ENCODE data around the gene KATNAL2. TPM values are rescaled to one million over a fixed set of nuclear protein-coding genes. Genes with fewer than 3 reads are reported as not detected.

Gene KATNAL2
- total RNA-seq, 4 donors from 2014 or later: 4.4 to 5.2 (median 5.0) TPM

GRCh38 chr18:46909497-46909896 is 7.9 kb upstream of the KATNAL2 start:
- Histone ChIP-seq H3K27ac (no peak overlapping the region), H3K36me3 (no peaks in the 10 kb centered on the region), H3K9me3 (peaks cover 0 to 5% of the 10 kb centered on the region in 2 donors), H3K27me3 (no peaks in the 10 kb centered on the region), H3K4me1 (no peaks in the 10 kb centered on the region), H3K4me3 (no peak overlapping the region)
- WGBS, 2 donors (ENCODE audit: low coverage in 1 of 2): 95 to 96% methylated on average over 3 of the region's 3 CpGs
- DNase-seq: no peak
- TF ChIP-seq EP300 (IDR thresholded peaks at IDR 0.05; ENCODE audit: low read depth): no peak
- no peak for TF ChIP-seq POLR2A (IDR thresholded peaks at IDR 0.05)
- TF ChIP-seq POLR2AphosphoS5 (IDR thresholded peaks at IDR 0.05): no peak
- TF ChIP-seq CTCF (IDR thresholded peaks at IDR 0.05): no peak
- in situ Hi-C loops (cut with MboI; ENCODE audit: low pct_ligation_motif_present in 1 of 4, low pct_unique_long_range_greater_than_20kb in 1 of 4, low sequenced_read_pairs in 3 of 4): no loop called here
- intact Hi-C loops (cut with DNase I; ENCODE audit: low total_unique reads): no loop called here

- no peak for DNase-seq
- Histone ChIP-seq H3K36me3 (no peaks in the 10 kb centered on the region), H3K27me3 (no peaks in the 10 kb centered on the region), H3K4me1 (peaks cover 0 to 9% (median 7%) of the 10 kb centered on the region in 4 donors), H3K4me3 (no peak overlapping the region), H3K9me3 (no peaks in the 10 kb centered on the region), H3K27ac (no peak overlapping the region)
- intact Hi-C loops (cut with DNase I; ENCODE audit: low total_unique reads): loop anchor here (10.0 kb wide), 1 partner anchor 1084 kb away; no protein-coding TSS in a partner anchor
- TF ChIP-seq CTCF (IDR thresholded peaks at IDR 0.05): no peak
- TF ChIP-seq POLR2A (IDR thresholded peaks at IDR 0.05): no peak
- TF ChIP-seq POLR2AphosphoS5 (IDR thresholded peaks at IDR 0.05): no peak
- TF ChIP-seq EP300 (IDR thresholded peaks at IDR 0.05; ENCODE audit: low read depth): no peak
- WGBS, 2 donors (ENCODE audit: low coverage in 1 of 2): 83 to 99% methylated on average over 3 of the region's 3 CpGs
- in situ Hi-C loops (cut with MboI; ENCODE audit: low pct_ligation_motif_present in 1 of 4, low pct_unique_long_range_greater_than_20kb in 1 of 4, low sequenced_read_pairs in 3 of 4): no loop called here
Measured at GRCh38 chr18:46910856-46911255, 6.5 kb upstream of the KATNAL2 start.

DNA sequence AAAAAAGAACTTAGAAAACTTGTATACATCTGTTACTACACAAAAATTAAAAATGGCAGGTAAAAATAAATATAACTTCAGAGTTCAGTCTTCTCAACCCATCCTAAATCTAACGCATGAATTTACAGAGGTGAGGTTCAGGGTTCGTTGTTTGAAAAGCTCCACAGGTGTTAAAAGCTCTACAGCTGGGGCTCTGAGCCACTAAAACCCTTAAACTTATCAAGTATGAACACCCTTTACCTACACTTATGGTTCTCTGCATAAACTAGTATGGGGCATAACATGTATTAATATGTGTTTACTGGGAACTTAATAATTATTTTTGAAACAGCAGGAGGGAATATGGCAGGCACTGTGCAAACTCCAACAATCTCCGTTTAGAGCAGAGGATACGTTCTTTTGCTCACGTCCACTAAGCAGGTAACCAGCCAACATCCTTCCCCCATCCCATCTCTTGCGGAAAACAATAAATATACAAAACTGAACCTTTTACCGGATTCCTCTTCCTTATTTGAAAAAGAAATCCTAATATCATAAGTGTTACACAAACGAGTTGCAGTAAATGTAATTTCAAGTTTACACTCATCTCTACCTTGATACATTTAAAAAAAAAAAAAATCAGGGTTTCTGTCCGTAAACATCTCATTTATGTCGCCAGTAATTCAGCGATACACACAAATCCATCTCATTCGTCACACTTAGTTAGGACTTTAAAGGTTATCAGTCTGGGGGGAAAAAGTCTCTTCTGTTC is 1.4 kb upstream of the KATNAL2 start:
- WGBS, 2 donors (ENCODE audit: low coverage in 1 of 2): 24% methylated on average over 11 to 12 of the region's 12 CpGs
- intact Hi-C loops (cut with DNase I; ENCODE audit: low total_unique reads) (loop anchor here (10.0 kb wide), 1 partner anchor 1079 kb away; no protein-coding TSS in a partner anchor), in situ Hi-C loops (cut with MboI; ENCODE audit: low pct_ligation_motif_present in 1 of 4, low pct_unique_long_range_greater_than_20kb in 1 of 4, low sequenced_read_pairs in 3 of 4) (no loop called here)
- TF ChIP-seq POLR2A (IDR thresholded peaks at IDR 0.05) (no peak), EP300 (IDR thresholded peaks at IDR 0.05; ENCODE audit: low read depth) (no peak)
- Histone ChIP-seq H3K4me3 (peak overlapping the region; percentile 69 to 87 (median 78)), H3K4me1 (peaks cover 3 to 25% (median 17%) of the 10 kb centered on the region in 4 donors), H3K27me3 (no peaks in the 10 kb centered on the region), H3K9me3 (no peaks in the 10 kb centered on the region), H3K36me3 (no peaks in the 10 kb centered on the region), H3K27ac (peak overlapping the region; percentile 87 to 96 (median 92))
- DNase-seq: no peak

DNA sequence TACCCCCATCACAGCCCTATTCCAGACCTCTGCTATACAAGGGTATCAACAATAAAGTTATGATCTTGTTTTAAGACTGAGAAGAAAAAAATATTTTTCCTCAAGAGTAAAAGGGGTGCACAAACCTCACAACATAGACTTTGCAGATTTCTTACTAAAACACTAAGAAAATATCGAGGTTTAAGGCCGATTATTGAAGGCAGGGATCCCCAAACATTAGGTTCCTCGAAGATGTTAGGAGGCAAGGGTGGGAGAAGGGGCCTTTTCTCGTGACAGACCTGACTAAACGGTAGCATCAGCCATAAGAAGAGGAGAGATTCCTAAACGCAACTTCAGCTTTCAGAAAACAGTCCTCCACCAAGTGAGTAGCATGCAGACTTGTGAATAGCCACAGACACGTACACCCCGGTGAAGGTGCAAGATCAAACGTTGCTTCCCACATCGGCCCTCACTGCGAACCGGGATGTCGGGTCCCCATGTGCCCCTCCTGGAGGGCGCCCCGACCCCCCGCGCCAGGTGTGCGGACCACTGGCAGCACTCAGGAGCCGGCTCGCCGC is 773 bp upstream of the KATNAL2 start:
- Histone ChIP-seq H3K4me3 (peak overlapping the region; percentile 69 to 87 (median 78)), H3K9me3 (no peaks in the 10 kb centered on the region), H3K27ac (peak overlapping the region; percentile 87 to 96 (median 92)), H3K27me3 (no peaks in the 10 kb centered on the region), H3K36me3 (no peaks in the 10 kb centered on the region), H3K4me1 (peaks cover 3 to 25% (median 17%) of the 10 kb centered on the region in 4 donors)
- no peak for DNase-seq
- TF ChIP-seq POLR2A (IDR thresholded peaks at IDR 0.05) (no peak), POLR2AphosphoS5 (IDR thresholded peaks at IDR 0.05) (no peak), EP300 (IDR thresholded peaks at IDR 0.05; ENCODE audit: low read depth) (no peak), CTCF (IDR thresholded peaks at IDR 0.05) (no peak)
- intact Hi-C loops (cut with DNase I; ENCODE audit: low total_unique reads): loop anchor here (10.0 kb wide), 1 partner anchor 1078 kb away; no protein-coding TSS in a partner anchor
- WGBS, 2 donors (ENCODE audit: low coverage in 1 of 2): 0% methylated on average over 2 to 19 of the region's 21 CpGs
- in situ Hi-C loops (cut with MboI; ENCODE audit: low pct_ligation_motif_present in 1 of 4, low pct_unique_long_range_greater_than_20kb in 1 of 4, low sequenced_read_pairs in 3 of 4): no loop called here
